ENCODE data around the gene CPLX1. TPM values are rescaled to one million over a fixed set of nuclear protein-coding genes. Genes with fewer than 3 reads are reported as not detected.
A peak's percentile ranks its signal among the peaks of the same experiment; 100 is the strongest.
"Not testable (repeated sequence)": the region's sequence is repeated elsewhere in the genome, so short reads cannot be mapped to it uniquely, and the experiment has no call there.

CPLX1 gene
- total RNA-seq, 1 experiment from 2014 or later = 0.58 TPM

- in situ Hi-C loops (cut with HindIII; ENCODE audit: low pct_unique_long_range_greater_than_20kb, low sequenced_read_pairs) = no loop called here
- peak; percentile 53 for DNase-seq (ENCODE audit: low read depth, low spot score)
Observed at GRCh38 chr4:742742-743311, 83.1 kb downstream of the CPLX1 start.

GRCh38 chr4:742096-742741 is 83.7 kb downstream of the CPLX1 start:
- in situ Hi-C loops (cut with HindIII; ENCODE audit: low pct_unique_long_range_greater_than_20kb, low sequenced_read_pairs) = no loop called here

GRCh38 chr4:740656-741282 is 85.2 kb downstream of the CPLX1 start:
- in situ Hi-C loops (cut with HindIII; ENCODE audit: low pct_unique_long_range_greater_than_20kb, low sequenced_read_pairs) = no loop called here
- no peak for DNase-seq (ENCODE audit: low read depth, low spot score)

More at GRCh38 chr4:742096-742741, 83.7 kb downstream of the CPLX1 start:
- no peak for DNase-seq (ENCODE audit: low read depth, low spot score)

- no peak for DNase-seq (ENCODE audit: low read depth, low spot score)
- in situ Hi-C loops (cut with HindIII; ENCODE audit: low pct_unique_long_range_greater_than_20kb, low sequenced_read_pairs) = no loop called here
Observed at GRCh38 chr4:740011-740410, 85.9 kb downstream of the CPLX1 start.

GRCh38 chr4:739569-739968 is 86.4 kb downstream of the CPLX1 start:
- in situ Hi-C loops (cut with HindIII; ENCODE audit: low pct_unique_long_range_greater_than_20kb, low sequenced_read_pairs) = no loop called here
- DNase-seq (ENCODE audit: low read depth, low spot score) = no peak

GRCh38 chr4:738781-739280 is 87.1 kb downstream of the CPLX1 start:
- no peak for DNase-seq (ENCODE audit: low read depth, low spot score)
- in situ Hi-C loops (cut with HindIII; ENCODE audit: low pct_unique_long_range_greater_than_20kb, low sequenced_read_pairs) = no loop called here

GRCh38 chr4:736561-736960 is 89.4 kb downstream of the CPLX1 start:
- in situ Hi-C loops (cut with HindIII; ENCODE audit: low pct_unique_long_range_greater_than_20kb, low sequenced_read_pairs); DNase-seq (ENCODE audit: low read depth, low spot score): not testable (repeated sequence)

- no peak for DNase-seq (ENCODE audit: low read depth, low spot score)
- in situ Hi-C loops (cut with HindIII; ENCODE audit: low pct_unique_long_range_greater_than_20kb, low sequenced_read_pairs) = no loop called here
Observed at GRCh38 chr4:735583-735982, 90.3 kb downstream of the CPLX1 start.

Other genes starting within 250 kb of the CPLX1 start
- gene TMEM271, start 249.8 kb downstream of the CPLX1 start, total RNA-seq (2014; rRNA removed; shearing (Covaris generic)) = not detected in 2 replicates
- gene PDE6B, start 200.6 kb downstream of the CPLX1 start, total RNA-seq (2014; rRNA removed; shearing (Covaris generic)) = not detected in 2 replicates
- gene ATP5ME, start 151.9 kb downstream of the CPLX1 start, total RNA-seq (2014; rRNA removed; shearing (Covaris generic)) = 236 and 245 TPM in 2 replicates
- gene MYL5, start 151.6 kb downstream of the CPLX1 start, total RNA-seq (2014; rRNA removed; shearing (Covaris generic)) = 2.7 and 3.3 TPM in 2 replicates
- gene SLC49A3, start 137.0 kb downstream of the CPLX1 start, total RNA-seq (2014; rRNA removed; shearing (Covaris generic)) = not detected in 2 replicates
- gene PCGF3, start 120.3 kb downstream of the CPLX1 start, total RNA-seq (2014; rRNA removed; shearing (Covaris generic)) = 16.2 and 22.7 TPM in 2 replicates
- gene GAK, start 106.2 kb upstream of the CPLX1 start, total RNA-seq (2014; rRNA removed; shearing (Covaris generic)) = 98.5 and 119 TPM in 2 replicates
- gene TMEM175, start 106.3 kb upstream of the CPLX1 start, total RNA-seq (2014; rRNA removed; shearing (Covaris generic)) = 10.5 and 13.0 TPM in 2 replicates
- 12.6 and 12.9 TPM in 2 replicates for gene DGKQ, start 147.4 kb upstream of the CPLX1 start, total RNA-seq (2014; rRNA removed; shearing (Covaris generic))
- gene IDUA, start 160.9 kb upstream of the CPLX1 start, total RNA-seq (2014; rRNA removed; shearing (Covaris generic)) = 3.8 and 6.1 TPM in 2 replicates
- 0.37 TPM in 1 of 2 replicates, not detected in the other for gene SLC26A1, start 167.3 kb upstream of the CPLX1 start, total RNA-seq (2014; rRNA removed; shearing (Covaris generic))
- 4.8 and 6.6 TPM in 2 replicates for gene FGFRL1, start 185.5 kb upstream of the CPLX1 start, total RNA-seq (2014; rRNA removed; shearing (Covaris generic))